ENCODE data around the gene ATG101.

Gene ATG101

GRCh38 chr12:52079576-52080402 lies 10.0 kb downstream of the ATG101 start, which contains the start of gene SMIM41:
TSS of gene SMIM41 (plus strand) at chr12:52079704. CDS start at chr12:52079780, 76 bp downstream.
- no peak for DNase-seq (ENCODE audit: low read depth in 2 of 2)

GRCh38 chr12:52080403-52081251 lies 10.8 kb downstream of the ATG101 start:
- no peak for DNase-seq (ENCODE audit: low read depth in 2 of 2)

GRCh38 chr12:52081263-52081733 lies 11.5 kb downstream of the ATG101 start:
- no peak for DNase-seq (ENCODE audit: low read depth in 2 of 2)

- DNase-seq (ENCODE audit: low read depth in 2 of 2) = no peak
Measured at GRCh38 chr12:52082026-52082668, 12.4 kb downstream of the ATG101 start.

GRCh38 chr12:52082669-52082987 lies 12.8 kb downstream of the ATG101 start:
- DNase-seq (ENCODE audit: low read depth in 2 of 2) = no peak

- DNase-seq (ENCODE audit: low read depth in 2 of 2) = peak; percentile 25 to 48
Measured at GRCh38 chr12:52082988-52083637, 13.3 kb downstream of the ATG101 start.

- no peak for DNase-seq (ENCODE audit: low read depth in 2 of 2)
Measured at GRCh38 chr12:52083638-52083996, 13.8 kb downstream of the ATG101 start.

GRCh38 chr12:52084491-52085231 lies 14.9 kb downstream of the ATG101 start:
- DNase-seq (ENCODE audit: low read depth in 2 of 2) = no peak

GRCh38 chr12:52085682-52086180 lies 16.0 kb downstream of the ATG101 start:
- no peak for DNase-seq (ENCODE audit: low read depth in 2 of 2)

GRCh38 chr12:52086366-52086765 lies 16.6 kb downstream of the ATG101 start:
- DNase-seq (ENCODE audit: low read depth in 2 of 2) = no peak

GRCh38 chr12:52086944-52087835 lies 17.4 kb downstream of the ATG101 start:
- no peak for DNase-seq (ENCODE audit: low read depth in 2 of 2)

- no peak for DNase-seq (ENCODE audit: low read depth in 2 of 2)
Measured at GRCh38 chr12:52087961-52088820, 18.4 kb downstream of the ATG101 start.

GRCh38 chr12:52089491-52089890 lies 19.7 kb downstream of the ATG101 start:
- DNase-seq (ENCODE audit: low read depth in 2 of 2) = no peak

GRCh38 chr12:52090291-52090690 lies 20.5 kb downstream of the ATG101 start:
- DNase-seq (ENCODE audit: low read depth in 2 of 2) = no peak

GRCh38 chr12:52091061-52091460 lies 21.3 kb downstream of the ATG101 start:
- no peak for DNase-seq (ENCODE audit: low read depth in 2 of 2)

- no peak for DNase-seq (ENCODE audit: low read depth in 2 of 2)
Measured at GRCh38 chr12:52091869-52092268, 22.1 kb downstream of the ATG101 start.

- DNase-seq (ENCODE audit: low read depth in 2 of 2) = no peak
Measured at GRCh38 chr12:52093346-52093745, 23.6 kb downstream of the ATG101 start.

- no peak for DNase-seq (ENCODE audit: low read depth in 2 of 2)
Measured at GRCh38 chr12:52096332-52097044, 26.7 kb downstream of the ATG101 start.
